GM19467 (cell line): ENCODE measurements around the gene GRID1.
A peak's percentile ranks its signal among the peaks of the same experiment; 100 is the strongest.
"Not testable (repeated sequence)": the region's sequence is repeated elsewhere in the genome, so short reads cannot be mapped to it uniquely, and the experiment has no call there.

Source experiments
- ATAC-seq: cut with Tn5 transposase; IDR thresholded peaks from one replicate; pipeline ENCODE4 v1.9.1; 2021; ENCODE audit warnings: mild to moderate bottlenecking, moderate library complexity; ENCODE audit not compliant: unreplicated experiment

GRID1 gene

GRCh38 chr10:86121200-86121599 is 245.4 kb downstream of the GRID1 start:
- no peak for ATAC-seq

GRCh38 chr10:86117051-86117450 is 249.5 kb downstream of the GRID1 start:
- ATAC-seq: no peak

DNA sequence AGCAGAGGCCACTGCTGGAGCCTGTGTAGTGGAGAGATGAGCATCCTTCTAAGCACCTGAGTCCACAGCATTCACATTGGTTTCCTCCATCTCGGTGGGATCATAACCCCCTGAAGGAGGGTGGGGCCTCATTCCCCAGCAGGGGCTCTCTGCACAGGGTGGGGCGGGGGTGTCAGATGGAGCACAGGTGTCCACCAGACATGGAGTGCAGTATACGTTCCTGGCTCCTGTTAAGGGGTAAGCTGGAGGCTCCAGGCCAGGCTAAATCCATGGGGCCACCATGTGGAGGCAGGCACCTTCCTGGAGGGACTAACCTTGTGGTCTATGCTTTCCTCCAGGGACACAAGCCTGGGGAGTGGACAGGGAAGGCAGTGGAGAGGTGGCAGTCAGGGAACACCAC is 252.6 kb downstream of the GRID1 start:
- no peak for ATAC-seq

GRCh38 chr10:86113501-86113900 is 253.1 kb downstream of the GRID1 start:
- ATAC-seq: no peak

GRCh38 chr10:86113044-86113443 is 253.6 kb downstream of the GRID1 start:
- no peak for ATAC-seq

DNA sequence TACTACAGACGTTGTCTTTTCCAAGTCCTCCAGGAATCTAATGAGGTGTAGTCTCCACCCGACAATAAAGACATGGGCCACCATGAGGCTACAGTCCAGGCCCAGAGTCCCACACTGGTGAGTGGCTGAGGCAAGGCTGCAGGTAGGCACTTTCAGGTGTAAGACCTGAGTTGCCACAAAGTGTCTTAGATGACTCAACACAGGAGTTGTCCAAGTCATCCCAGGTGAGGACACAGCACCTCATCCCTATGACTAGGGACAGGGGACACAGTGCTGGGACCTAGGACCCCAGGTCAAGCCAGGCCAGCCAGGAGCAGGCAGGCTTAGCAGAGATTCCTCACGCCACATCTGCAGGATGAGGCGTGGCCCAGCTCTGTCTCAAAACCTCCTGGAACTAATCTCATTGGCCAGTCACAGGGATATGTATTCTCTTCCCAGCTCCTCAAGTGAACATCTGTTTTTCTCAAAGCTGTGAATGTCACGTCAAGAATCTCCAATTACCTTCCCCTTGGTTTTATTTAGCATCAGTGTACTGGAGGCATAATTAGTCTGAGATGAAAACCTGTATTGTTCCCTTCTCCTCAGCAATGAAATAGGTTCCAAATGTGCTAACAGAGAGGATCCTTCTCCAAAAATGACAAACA is 254.6 kb downstream of the GRID1 start:
- ATAC-seq: no peak

GRCh38 chr10:86110156-86110786 is 256.3 kb downstream of the GRID1 start:
- no peak for ATAC-seq

DNA sequence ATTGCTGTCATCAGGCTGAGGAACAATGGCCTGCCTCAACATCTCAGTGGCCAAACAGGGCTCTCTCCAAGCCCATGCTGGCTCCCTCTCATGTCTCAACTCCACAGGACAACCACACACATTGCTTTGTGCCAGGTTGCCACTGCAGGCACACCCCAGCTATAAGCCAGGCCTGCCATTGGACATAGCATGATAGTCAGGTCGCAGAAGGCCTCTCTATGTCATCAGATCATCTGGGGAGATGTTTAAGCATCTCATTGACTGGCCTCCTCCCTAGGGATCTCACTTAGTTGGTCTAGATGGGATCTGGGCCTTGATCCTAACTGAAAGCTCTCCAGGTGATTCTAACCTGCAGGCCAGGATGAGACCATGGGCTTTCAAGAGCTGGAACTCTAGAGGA is 257.2 kb downstream of the GRID1 start:
- ATAC-seq: no peak

DNA sequence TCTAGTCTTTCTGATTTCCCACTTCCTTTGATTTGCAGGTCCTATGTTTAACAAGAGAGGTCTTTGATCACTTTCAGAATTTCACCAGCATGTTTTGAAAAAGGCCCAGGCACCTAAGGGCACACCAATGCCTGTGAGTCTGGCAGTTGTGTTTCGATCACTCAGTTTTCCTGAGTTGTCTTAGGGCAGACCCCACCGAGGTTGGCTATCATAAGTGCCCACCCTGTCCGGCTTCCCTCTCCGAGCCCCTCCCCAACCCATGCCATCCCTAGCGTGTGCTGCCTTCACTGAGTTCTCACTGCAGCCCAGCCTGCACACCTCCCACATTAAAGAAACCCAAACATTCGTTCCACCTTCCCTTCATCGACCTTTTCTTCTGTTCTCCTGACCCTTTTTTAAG is 257.9 kb downstream of the GRID1 start:
- ATAC-seq: no peak

GRCh38 chr10:86107611-86108310 is 258.8 kb downstream of the GRID1 start:
- not testable (repeated sequence) for ATAC-seq

GRCh38 chr10:86107131-86107530 is 259.5 kb downstream of the GRID1 start:
- ATAC-seq: no peak

- no peak for ATAC-seq
Observed at GRCh38 chr10:86106616-86107015, 260.0 kb downstream of the GRID1 start.

- ATAC-seq: no peak
Observed at GRCh38 chr10:86105640-86106039, 261.0 kb downstream of the GRID1 start.

DNA sequence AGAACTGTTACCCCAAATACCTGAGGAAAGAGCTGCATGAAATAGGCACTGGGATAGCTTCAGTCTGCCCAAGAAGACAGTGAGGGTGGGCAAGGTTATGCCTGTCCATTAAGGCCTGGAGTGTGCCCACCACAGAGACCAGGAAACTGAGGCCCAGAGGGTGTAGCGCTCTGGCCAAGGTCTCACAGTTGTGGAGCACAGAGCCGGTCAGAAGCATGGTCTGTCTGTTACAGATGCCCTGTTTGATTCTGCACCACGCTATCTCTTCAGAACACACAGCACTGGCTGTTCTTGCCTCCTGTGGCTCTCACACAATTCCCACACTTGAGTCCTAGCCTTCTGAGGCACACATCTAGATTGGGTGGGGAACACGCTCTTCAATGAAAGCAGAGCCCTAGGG is 261.4 kb downstream of the GRID1 start:
- no peak for ATAC-seq

DNA sequence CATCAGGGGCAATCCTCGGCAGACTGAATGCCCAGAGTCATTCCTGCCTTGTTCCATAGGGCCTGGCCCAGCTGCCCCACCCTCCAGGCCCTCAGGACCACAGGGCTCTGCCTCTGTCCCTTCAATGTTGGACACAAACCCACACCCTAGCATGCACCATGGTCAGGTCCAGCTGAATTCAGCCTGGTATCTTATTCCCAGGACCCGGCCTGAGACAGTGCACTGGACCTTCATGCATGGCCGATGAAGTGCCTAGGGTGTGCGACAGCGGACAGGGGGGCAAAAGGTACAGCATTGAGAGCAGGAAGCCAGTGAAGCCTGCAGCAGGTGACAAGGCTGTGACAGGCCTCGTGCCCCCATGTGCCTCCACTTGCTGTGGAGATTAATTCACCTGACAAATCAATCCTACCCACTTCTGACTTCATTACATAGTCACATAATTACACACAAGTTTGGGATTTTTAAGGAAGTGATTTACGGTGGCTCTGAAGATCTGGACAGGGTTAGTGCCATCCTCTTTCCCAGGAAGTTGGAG is 261.9 kb downstream of the GRID1 start:
- no peak for ATAC-seq

DNA sequence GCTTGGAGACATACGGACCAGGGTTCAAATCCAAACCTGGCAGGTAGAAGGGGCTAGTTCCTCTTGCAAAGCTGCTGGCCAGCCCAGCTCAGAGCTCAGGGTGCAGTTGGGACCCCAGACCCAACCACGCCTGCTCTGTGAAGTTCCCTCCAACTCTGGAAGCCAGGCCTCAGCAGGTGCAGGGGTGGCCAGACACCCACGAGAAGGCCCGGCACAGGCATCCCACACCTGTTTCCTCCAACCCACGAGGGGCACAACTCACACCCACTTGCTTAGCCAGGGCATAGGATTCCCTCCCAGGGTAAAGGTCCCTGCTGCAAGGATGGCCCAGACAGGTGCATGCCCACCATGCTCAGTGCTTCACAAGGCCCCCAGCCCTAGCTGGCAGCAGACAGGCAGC is 262.4 kb downstream of the GRID1 start:
- ATAC-seq: no peak

DNA sequence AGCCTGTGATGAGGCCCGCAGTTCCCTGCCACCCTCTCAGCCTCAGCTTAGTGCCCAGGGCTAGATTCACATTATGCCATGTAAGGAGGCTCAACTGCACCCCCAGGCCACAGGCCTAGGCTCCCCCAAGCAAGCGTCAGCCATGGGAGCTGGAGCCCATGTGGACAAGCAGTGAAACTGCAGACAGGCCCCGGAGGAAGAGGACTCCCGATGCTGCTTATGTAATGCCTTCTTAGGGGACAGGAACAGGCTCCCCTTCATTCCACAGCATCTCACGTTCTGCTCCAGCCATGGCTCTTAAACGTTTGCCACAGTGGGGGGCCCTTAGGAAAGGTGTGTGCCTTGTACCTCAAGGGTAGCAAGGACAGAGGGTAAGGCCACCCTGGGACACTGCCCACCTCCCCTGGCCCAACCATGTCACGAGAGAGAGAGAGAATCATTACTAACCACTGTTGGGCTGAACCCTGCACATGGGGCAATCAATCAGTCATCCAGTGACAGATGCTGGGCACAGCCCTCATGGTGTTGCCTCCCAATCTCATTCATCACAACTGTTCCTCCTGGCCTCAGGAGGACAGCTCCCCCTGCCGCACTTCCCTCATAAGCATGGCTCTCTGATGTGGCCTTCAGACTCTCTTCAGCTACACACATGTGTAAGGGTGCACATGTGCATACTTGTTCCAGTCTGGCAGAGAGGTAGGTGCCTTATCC is 263.0 kb downstream of the GRID1 start:
- no peak for ATAC-seq

DNA sequence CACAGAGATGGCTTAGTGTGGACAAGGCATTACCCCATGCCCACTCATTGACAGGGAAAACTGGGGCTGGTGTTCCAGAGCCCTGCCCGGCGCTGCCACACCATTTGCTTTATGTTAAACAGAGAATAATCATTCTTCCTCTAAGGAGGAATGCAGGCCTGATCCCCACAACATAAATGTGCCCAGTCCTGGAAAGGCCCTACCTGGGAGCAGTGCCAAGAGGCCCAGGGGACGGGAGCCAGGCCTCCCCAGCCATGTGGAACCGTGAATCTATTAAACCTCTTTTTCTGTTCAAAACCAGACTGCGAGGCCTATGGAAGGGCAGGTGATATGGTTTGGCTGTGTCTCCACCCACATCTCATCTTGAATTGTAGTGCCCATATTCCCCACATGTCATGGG is 264.1 kb downstream of the GRID1 start:
- no peak for ATAC-seq

GRCh38 chr10:86102031-86102430 is 264.6 kb downstream of the GRID1 start:
- no peak for ATAC-seq

- peak; percentile 68 for ATAC-seq
Observed at GRCh38 chr10:86100581-86101061, 266.0 kb downstream of the GRID1 start.
